SU-DHL-6 (cell line): ENCODE measurements around the gene FNTB.

Experiments used
- CTCF ChIP-seq: fragments of 200-600 bp; sonication (generic); IDR thresholded peaks from one replicate; pipeline ENCODE4 v1.5.1; 2017; ENCODE audit warnings: antibody characterized with exemption, mild to moderate bottlenecking, low read length, moderate library complexity; ENCODE audit not compliant: insufficient read depth, poor library complexity, severe bottlenecking
- EZH2phosphoT487 ChIP-seq: fragments of 200-600 bp; sonication (generic), shearing (Covaris generic); conservative IDR thresholded peaks from 2 replicates; pipeline ENCODE4 v1.6.1; 2018; ENCODE audit warnings: mild to moderate bottlenecking, antibody characterized with exemption, low read length, moderate library complexity, mixed read lengths

- TF ChIP-seq CTCF, result no peak
- no peak for TF ChIP-seq EZH2phosphoT487
These were observed 38.3 kb downstream of the FNTB start for GRCh38 chr14:65024957-65025356.
